Stimulated activated CD4-positive, alpha-beta T cell treated with anti-CD3 and anti-CD28 coated beads, Interleukin-12 subunit alpha, Interleukin-12 subunit beta, amount 100 ng/mL, for 24 hours (primary cell): ENCODE measurements around the gene UQCRC1.

Experiments used
- DNase-seq, 2 experiments: peaks; one replicate each; pipeline ENCODE4 v3.0.0-alpha.2; 2020; ENCODE audit warnings: low read depth in 2 of 2

UQCRC1 gene

GRCh38 chr3:48572517-48572916, 36.9 kb downstream of the UQCRC1 start:
- no peak for DNase-seq

- no peak for DNase-seq
These were observed 37.5 kb downstream of the UQCRC1 start for GRCh38 chr3:48571938-48572337.

- DNase-seq = no peak
These were observed 39.5 kb downstream of the UQCRC1 start for GRCh38 chr3:48569808-48570450.

- no peak for DNase-seq
These were observed 40.0 kb downstream of the UQCRC1 start for GRCh38 chr3:48569400-48569799.

- DNase-seq = no peak
These were observed 41.0 kb downstream of the UQCRC1 start for GRCh38 chr3:48568476-48568875.

- no peak for DNase-seq
These were observed 41.9 kb downstream of the UQCRC1 start for GRCh38 chr3:48567500-48567899.

GRCh38 chr3:48567090-48567489, 42.4 kb downstream of the UQCRC1 start:
- DNase-seq = no peak

- no peak for DNase-seq
These were observed 43.1 kb downstream of the UQCRC1 start for GRCh38 chr3:48566401-48566760.

- no peak for DNase-seq
These were observed 43.6 kb downstream of the UQCRC1 start for GRCh38 chr3:48565591-48566400.

- no peak for DNase-seq
These were observed 44.3 kb downstream of the UQCRC1 start for GRCh38 chr3:48565186-48565585.

- no peak for DNase-seq
These were observed 44.8 kb downstream of the UQCRC1 start for GRCh38 chr3:48564667-48565066.

- DNase-seq = no peak
These were observed 45.4 kb downstream of the UQCRC1 start for GRCh38 chr3:48564022-48564421.

GRCh38 chr3:48563382-48563918, 46.0 kb downstream of the UQCRC1 start, which contains the start of gene UCN2:
Gene UCN2 (minus strand): TSS chr3:48563781. CDS start chr3:48563124, 657 bp downstream.
- no peak for DNase-seq

- DNase-seq = no peak
These were observed 46.9 kb downstream of the UQCRC1 start for GRCh38 chr3:48562367-48563095.

- no peak for DNase-seq
These were observed 48.3 kb downstream of the UQCRC1 start for GRCh38 chr3:48561045-48561736.

- DNase-seq = no peak
These were observed 48.8 kb downstream of the UQCRC1 start for GRCh38 chr3:48560648-48561018.

GRCh38 chr3:48558493-48559134, 50.8 kb downstream of the UQCRC1 start:
- DNase-seq = no peak

GRCh38 chr3:48556796-48557626, 52.4 kb downstream of the UQCRC1 start, which contains the start of gene PFKFB4:
Gene PFKFB4 (minus strand): TSS chr3:48556803. CDS start chr3:48556777, 26 bp downstream.
- DNase-seq = peak; percentile 99 to 100

- DNase-seq = no peak
These were observed 53.3 kb downstream of the UQCRC1 start for GRCh38 chr3:48555949-48556795.
